DND-41 (cell line): ENCODE results near the gene RPS6KC1.

ENCODE experiments used
- ATAC-seq: fragments of 200-7000 bp; cut with Tn5 transposase; 3 replicates; pipeline ENCODE4 v1.9.1; 2021; ENCODE audit warnings: low read depth; ENCODE audit not compliant: insufficient read depth
- DNase-seq: peaks from one replicate; pipeline ENCODE4 v3.0.0-alpha.2; 2020
- H2AFZ ChIP-seq: 2 replicates; pipeline ENCODE4 v1.6.0; 2012; ENCODE audit warnings: low read depth, low read length
- H3K27ac ChIP-seq: 2 replicates; pipeline ENCODE4 v1.5.1; 2012; ENCODE audit warnings: low read length, inconsistent platforms
- H3K27me3 ChIP-seq: fragments of 200-600 bp; sonication (generic); 2 replicates; pipeline ENCODE4 v1.6.0; 2012; ENCODE audit warnings: low read length, mild to moderate bottlenecking, inconsistent platforms; ENCODE audit not compliant: insufficient read depth, poor library complexity
- H3K36me3 ChIP-seq: 2 replicates; pipeline ENCODE4 v1.5.1; 2012; ENCODE audit warnings: low read length, inconsistent platforms; ENCODE audit not compliant: insufficient read depth
- H3K4me1 ChIP-seq: 2 replicates; pipeline ENCODE4 v1.5.1; 2012; ENCODE audit warnings: mild to moderate bottlenecking, low read length; ENCODE audit not compliant: insufficient read depth
- H3K4me2 ChIP-seq: 2 replicates; pipeline ENCODE4 v1.6.0; 2012; ENCODE audit warnings: mild to moderate bottlenecking, moderate library complexity, low read length, inconsistent platforms; ENCODE audit not compliant: insufficient read depth
- H3K4me3 ChIP-seq, 2 experiments: fragments of 200-600 bp in 1 of 2; shearing (Covaris generic) in 1 of 2; 2 replicates each; pipeline ENCODE4 v1.5.1; 2012 to 2016; ENCODE audit warnings: inconsistent platforms in 2 of 2, low read length in 2 of 2, mild to moderate bottlenecking in 2 of 2, low read depth in 1 of 2, moderate library complexity in 1 of 2
- H3K79me2 ChIP-seq: 2 replicates; pipeline ENCODE4 v1.6.0; 2012; ENCODE audit warnings: low read length, inconsistent platforms; ENCODE audit not compliant: insufficient read depth
- H3K9ac ChIP-seq: 2 replicates; pipeline ENCODE4 v1.6.0; 2012; ENCODE audit warnings: low read depth, mild to moderate bottlenecking, inconsistent platforms, low read length, moderate library complexity
- H3K9me3 ChIP-seq: 2 replicates; pipeline ENCODE4 v1.5.1; 2012; ENCODE audit warnings: low read length, moderate library complexity, mild to moderate bottlenecking, inconsistent platforms; ENCODE audit not compliant: insufficient read depth, severe bottlenecking
- H4K20me1 ChIP-seq: 2 replicates; pipeline ENCODE4 v1.6.0; 2012; ENCODE audit warnings: low read length; ENCODE audit not compliant: insufficient read depth
- CTCF ChIP-seq: IDR thresholded peaks from 2 replicates; pipeline ENCODE4 v1.5.1; 2012; ENCODE audit warnings: borderline replicate concordance, low read length, moderate library complexity, mild to moderate bottlenecking; ENCODE audit not compliant: poor library complexity, severe bottlenecking; ENCODE audit errors: extremely low read depth
- EZH2 ChIP-seq: IDR thresholded peaks from 3 replicates; pipeline ENCODE4 v1.6.1; 2012; ENCODE audit warnings: borderline replicate concordance, low read depth, mild to moderate bottlenecking, moderate library complexity, low read length, inconsistent platforms; ENCODE audit not compliant: severe bottlenecking

The RPS6KC1 gene

GRCh38 chr1:213123087-213123486 is 72.0 kb downstream of the RPS6KC1 start:
- no peak overlapping the region for H3K9ac ChIP-seq
- H3K4me1 ChIP-seq = no peaks in the 10 kb centered on the region
- no peak overlapping the region for H3K27ac ChIP-seq
- no peaks in the 10 kb centered on the region for H3K36me3 ChIP-seq
- DNase-seq (no peak), ATAC-seq (no peak)
- no peaks in the 10 kb centered on the region for H3K27me3 ChIP-seq
- no peak overlapping the region for H3K4me2 ChIP-seq
- H2AFZ ChIP-seq = no peak overlapping the region
- no peaks in the 10 kb centered on the region for H3K9me3 ChIP-seq
- no peaks in the 10 kb centered on the region for H3K79me2 ChIP-seq
- no peaks in the 10 kb centered on the region for H4K20me1 ChIP-seq
- H3K4me3 ChIP-seq = no peak overlapping the region
- TF ChIP-seq CTCF = no peak
- TF ChIP-seq EZH2 = no peak

GRCh38 chr1:213123536-213123935 is 72.5 kb downstream of the RPS6KC1 start:
- H3K79me2 ChIP-seq = no peaks in the 10 kb centered on the region
- H3K36me3 ChIP-seq = no peaks in the 10 kb centered on the region
- ATAC-seq (no peak), DNase-seq (no peak)
- no peaks in the 10 kb centered on the region for H3K27me3 ChIP-seq
- H4K20me1 ChIP-seq = no peaks in the 10 kb centered on the region
- no peak for TF ChIP-seq CTCF
- TF ChIP-seq EZH2 = no peak
- no peaks in the 10 kb centered on the region for H3K9me3 ChIP-seq
- H3K4me3 ChIP-seq = no peak overlapping the region
- H2AFZ ChIP-seq = no peak overlapping the region
- H3K27ac ChIP-seq = no peak overlapping the region
- H3K4me1 ChIP-seq = no peaks in the 10 kb centered on the region
- H3K4me2 ChIP-seq = no peak overlapping the region
- H3K9ac ChIP-seq = no peak overlapping the region

- H4K20me1 ChIP-seq = no peaks in the 10 kb centered on the region
- no peaks in the 10 kb centered on the region for H3K4me1 ChIP-seq
- no peak overlapping the region for H3K4me2 ChIP-seq
- DNase-seq (no peak), ATAC-seq (no peak)
- no peaks in the 10 kb centered on the region for H3K9me3 ChIP-seq
- no peak overlapping the region for H3K9ac ChIP-seq
- no peak overlapping the region for H3K27ac ChIP-seq
- H2AFZ ChIP-seq = no peak overlapping the region
- H3K27me3 ChIP-seq = no peaks in the 10 kb centered on the region
- H3K79me2 ChIP-seq = no peaks in the 10 kb centered on the region
- no peak for TF ChIP-seq EZH2
- TF ChIP-seq CTCF = no peak
- no peaks in the 10 kb centered on the region for H3K36me3 ChIP-seq
- no peak overlapping the region for H3K4me3 ChIP-seq
These were observed 73.5 kb downstream of the RPS6KC1 start for GRCh38 chr1:213124590-213124989.

GRCh38 chr1:213125643-213126042 is 74.6 kb downstream of the RPS6KC1 start:
- no peak for DNase-seq
- no peaks in the 10 kb centered on the region for H3K79me2 ChIP-seq
- no peak overlapping the region for H3K9ac ChIP-seq
- H3K27me3 ChIP-seq = no peaks in the 10 kb centered on the region
- H3K27ac ChIP-seq = no peak overlapping the region
- H3K36me3 ChIP-seq = no peaks in the 10 kb centered on the region
- TF ChIP-seq EZH2 (no peak), CTCF (no peak)
- H3K4me1 ChIP-seq = no peaks in the 10 kb centered on the region
- H2AFZ ChIP-seq = no peak overlapping the region
- H3K9me3 ChIP-seq = no peaks in the 10 kb centered on the region
- H4K20me1 ChIP-seq = no peaks in the 10 kb centered on the region
- no peak for ATAC-seq
- no peak overlapping the region for H3K4me2 ChIP-seq
- H3K4me3 ChIP-seq = no peak overlapping the region
